ENCODE measurements around the gene PRKCE.
A peak's percentile ranks its signal among the peaks of the same experiment; 100 is the strongest.

PRKCE gene

GRCh38 chr2:46135228-46135855 lies 483.9 kb downstream of the PRKCE start:
- FAIRE-seq = no peak

GRCh38 chr2:46135958-46136357 lies 484.5 kb downstream of the PRKCE start:
- DNase-seq (ENCODE audit: low spot score) (no peak), FAIRE-seq (no peak)

More at GRCh38 chr2:46135228-46135855, 483.9 kb downstream of the PRKCE start:
- DNase-seq (ENCODE audit: low spot score) = no peak

GRCh38 chr2:46136481-46136880 lies 485.0 kb downstream of the PRKCE start:
- DNase-seq (ENCODE audit: low spot score) (no peak), FAIRE-seq (no peak)

GRCh38 chr2:46136953-46137352 lies 485.5 kb downstream of the PRKCE start:
- FAIRE-seq (no peak), DNase-seq (ENCODE audit: low spot score) (no peak)

GRCh38 chr2:46142546-46143428 lies 491.3 kb downstream of the PRKCE start:
- FAIRE-seq (no peak), DNase-seq (ENCODE audit: low spot score) (no peak)

GRCh38 chr2:46143429-46144132 lies 492.1 kb downstream of the PRKCE start:
- no peak for FAIRE-seq
- DNase-seq (ENCODE audit: low spot score) = no peak

- FAIRE-seq (no peak), DNase-seq (ENCODE audit: low spot score) (no peak)
These were observed 492.8 kb downstream of the PRKCE start for GRCh38 chr2:46144133-46144800.

- no peak for DNase-seq (ENCODE audit: low spot score)
- FAIRE-seq = no peak
These were observed 493.5 kb downstream of the PRKCE start for GRCh38 chr2:46145017-46145416.

- DNase-seq (ENCODE audit: low spot score) = no peak
- no peak for FAIRE-seq
These were observed 494.4 kb downstream of the PRKCE start for GRCh38 chr2:46145840-46146239.

- FAIRE-seq = no peak
- DNase-seq (ENCODE audit: low spot score) = peak; percentile 31
These were observed 495.5 kb downstream of the PRKCE start for GRCh38 chr2:46146866-46147502.

GRCh38 chr2:46147626-46148368 lies 496.3 kb downstream of the PRKCE start:
- DNase-seq (ENCODE audit: low spot score) (no peak), FAIRE-seq (no peak)

GRCh38 chr2:46148369-46148736 lies 496.9 kb downstream of the PRKCE start:
- no peak for DNase-seq (ENCODE audit: low spot score)
- no peak for FAIRE-seq

- FAIRE-seq (no peak), DNase-seq (ENCODE audit: low spot score) (no peak)
These were observed 499.0 kb downstream of the PRKCE start for GRCh38 chr2:46150445-46150955.

GRCh38 chr2:46151577-46151976 lies 500.1 kb downstream of the PRKCE start:
- FAIRE-seq (no peak), DNase-seq (ENCODE audit: low spot score) (no peak)

GRCh38 chr2:46153996-46154753 lies 502.7 kb downstream of the PRKCE start:
- no peak for DNase-seq (ENCODE audit: low spot score)
- FAIRE-seq = no peak

GRCh38 chr2:46157072-46157965 lies 505.8 kb downstream of the PRKCE start:
- FAIRE-seq = no peak
- DNase-seq (ENCODE audit: low spot score) = no peak

GRCh38 chr2:46157966-46158310 lies 506.5 kb downstream of the PRKCE start:
- no peak for FAIRE-seq

GRCh38 chr2:46158661-46159060 lies 507.2 kb downstream of the PRKCE start:
- DNase-seq (ENCODE audit: low spot score) (no peak), FAIRE-seq (no peak)

More at GRCh38 chr2:46157966-46158310, 506.5 kb downstream of the PRKCE start:
- DNase-seq (ENCODE audit: low spot score) = no peak

- FAIRE-seq = no peak
- no peak for DNase-seq (ENCODE audit: low spot score)
These were observed 508.9 kb downstream of the PRKCE start for GRCh38 chr2:46160326-46160725.
